Heart left ventricle (tissue), 16 donors: ENCODE results near the gene DMKN. TPM values are rescaled to one million over a fixed set of nuclear protein-coding genes. Genes with fewer than 3 reads are reported as not detected.

Experiments used
- ATAC-seq, 4 donors: fragments of 200-7000 bp; cut with Tn5 transposase; one replicate each; pipeline ENCODE4 v1.9.1; 2020 to 2022; ENCODE audit warnings: moderate library complexity in 4 of 4, mild to moderate bottlenecking in 3 of 4, moderate number of reproducible peaks in 1 of 4
- DNase-seq, 5 donors: peaks; one replicate each; pipeline ENCODE4 v3.0.0-alpha.2; 2020
- H3K27ac ChIP-seq, 12 donors: fragments of 200-600 bp; sonication (generic) in 4 of 12; one replicate each; pipeline versions ENCODE4 v1.5.0 to v1.8.0; 2016 to 2022; ENCODE audit warnings: mild to moderate bottlenecking in 2 of 12
- H3K27me3 ChIP-seq, 9 donors: fragments of 200-600 bp; sonication (generic) in 2 of 9; one replicate each; pipeline versions ENCODE4 v1.5.1 to v1.8.0; 2016 to 2022; ENCODE audit warnings: mild to moderate bottlenecking in 3 of 9
- H3K36me3 ChIP-seq, 9 donors: fragments of 200-600 bp; sonication (generic) in 2 of 9; one replicate each; pipeline versions ENCODE4 v1.5.0 to v1.8.0; 2018 to 2022; ENCODE audit warnings: mild to moderate bottlenecking in 2 of 9
- H3K4me1 ChIP-seq, 12 donors: fragments of 200-600 bp; sonication (generic) in 4 of 12; one replicate each; pipeline versions ENCODE4 v1.5.0 to v1.8.0; 2016 to 2022; ENCODE audit warnings: mild to moderate bottlenecking in 3 of 12
- H3K4me3 ChIP-seq, 12 donors: fragments of 200-600 bp; sonication (generic) in 4 of 12; one replicate each; pipeline versions ENCODE4 v1.5.0 to v1.8.0; 2017 to 2022; ENCODE audit warnings: mild to moderate bottlenecking in 9 of 12, moderate library complexity in 4 of 12
- H3K9me3 ChIP-seq, 12 donors: fragments of 200-600 bp; sonication (generic) in 4 of 12; one replicate each; pipeline versions ENCODE4 v1.5.0 to v1.8.0; 2016 to 2022; ENCODE audit warnings: mild to moderate bottlenecking in 1 of 12
- POLR2A ChIP-seq, 2 donors: fragments of 450-650 bp; IDR thresholded peaks; one replicate each; pipeline ENCODE4 v1.6.1; 2017; ENCODE audit warnings: antibody characterized with exemption in 2 of 2, mild to moderate bottlenecking in 2 of 2, moderate library complexity in 2 of 2
- WGBS, 4 donors: extraction: QIAGEN DNeasy Blood & Tissue Kit in 2 of 4; methylation state at CpG; one replicate each; pipeline versions ENCODE4 v1.1.5 to v1.1.7; 2013 to 2018; 5-methylcytosine and 5-hydroxymethylcytosine counted together
- intact Hi-C, 10 donors: fragments of 100-400 bp; cut with DNase I; formaldehyde crosslinking; loops; one replicate each; pipeline versions ENCODE4 v1.11.1 to v1.14.2; 2022
- polyA plus RNA-seq, 2 donors: library from polyadenylated mRNA; stranded (reverse); fragments of 200-250 nt; gene quantifications; one replicate each; pipeline ENCODE4 v1.2.3, GENCODE V29; 2013
- total RNA-seq, 9 donors: library from RNA; depleted of rRNA in 2 of 9; stranded (reverse); fragments of >200 nt in 2 of 9; fragmentation: NEBNext Ultra II Directional in 3 of 9; extraction: Animal tissue kit (Norgen Biotek cat#: 25700) in 3 of 9; gene quantifications; one replicate each; pipeline versions ENCODE4 v1.1.0 to v1.2.4, GENCODE V29; 2016 to 2023
- TF ChIP-seq, protein P1 (sequence below), 12 donors: fragments of 200-600 bp; sonication (generic) in 4 of 12; IDR thresholded peaks; one replicate each; pipeline versions ENCODE4 v1.5.0 to v1.8.0; 2018 to 2022; ENCODE audit warnings: antibody characterized with exemption in 12 of 12, mild to moderate bottlenecking in 5 of 12
- donor health status: ischemic (EF 13 %, LVEDD 7.1; RV severe dilation, severe dysfunction).
- donor health status: healthy with polysubstance abuse.
- donor health status: DM: no; HTN: yes; CAD: no.
- donor health status: DM: no; HTN: no; CAD: no.
- donor health status: ischemic (EF 25% LVEDD 6.9; RV normal size, moderate dysfunction).
- donor health status: ischemic (EF 25% LVEDD 5.7; RV mildly dilated, moderate dysfunction).
- donor health status: healthy.
- donor health status: DM: yes; HTN: yes; CAD: no.
- donor health status: ischemic (EF 35%, LVEDD 5.7; RV mildly dilated, moderate dysfunction).
- donor health status: nonischemic (EF 11% LVEDD 7.7; RV severe dilation, severe dysfunction).
- donor health status: DM: yes; HTN: yes; CAD: no.
- donor health status: PGD.
- donor health status: ischemic (EF 29% LVEDD 5.4; RV normal size, mild dysfunction).
- donor health status: nonischemic (EF 23%, LVEDD 6.1; RV moderate dilation, normal function).

DMKN gene
- total and polyA plus RNA-seq, 11 donors = 7.8 to 38.8 (median 13.0) TPM

- intact Hi-C loops = no loop called here
- TF ChIP-seq, protein P1, sequence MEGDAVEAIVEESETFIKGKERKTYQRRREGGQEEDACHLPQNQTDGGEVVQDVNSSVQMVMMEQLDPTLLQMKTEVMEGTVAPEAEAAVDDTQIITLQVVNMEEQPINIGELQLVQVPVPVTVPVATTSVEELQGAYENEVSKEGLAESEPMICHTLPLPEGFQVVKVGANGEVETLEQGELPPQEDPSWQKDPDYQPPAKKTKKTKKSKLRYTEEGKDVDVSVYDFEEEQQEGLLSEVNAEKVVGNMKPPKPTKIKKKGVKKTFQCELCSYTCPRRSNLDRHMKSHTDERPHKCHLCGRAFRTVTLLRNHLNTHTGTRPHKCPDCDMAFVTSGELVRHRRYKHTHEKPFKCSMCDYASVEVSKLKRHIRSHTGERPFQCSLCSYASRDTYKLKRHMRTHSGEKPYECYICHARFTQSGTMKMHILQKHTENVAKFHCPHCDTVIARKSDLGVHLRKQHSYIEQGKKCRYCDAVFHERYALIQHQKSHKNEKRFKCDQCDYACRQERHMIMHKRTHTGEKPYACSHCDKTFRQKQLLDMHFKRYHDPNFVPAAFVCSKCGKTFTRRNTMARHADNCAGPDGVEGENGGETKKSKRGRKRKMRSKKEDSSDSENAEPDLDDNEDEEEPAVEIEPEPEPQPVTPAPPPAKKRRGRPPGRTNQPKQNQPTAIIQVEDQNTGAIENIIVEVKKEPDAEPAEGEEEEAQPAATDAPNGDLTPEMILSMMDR (IDR thresholded peaks at IDR 0.05) = no peak
- TF ChIP-seq POLR2A (IDR thresholded peaks at IDR 0.05) = no peak
- WGBS, 4 donors = 76 to 79% (median 78%) methylated on average over 6 of the region's 6 CpGs
- no peaks in the 10 kb centered on the region for H3K36me3 ChIP-seq
- no peak overlapping the region for H3K27ac ChIP-seq
- peaks cover 0 to 14% (median 4%) of the 10 kb centered on the region in 12 donors for H3K4me1 ChIP-seq
- peaks cover 11 to 72% (median 23%) of the 10 kb centered on the region in 9 donors for H3K27me3 ChIP-seq
- no peaks in the 10 kb centered on the region for H3K9me3 ChIP-seq
- ATAC-seq = no peak
- no peak for DNase-seq
- H3K4me3 ChIP-seq = no peak overlapping the region
Measured at GRCh38 chr19:35561436-35561835, 48.0 kb upstream of the DMKN start.

GRCh38 chr19:35560677-35561076, 47.2 kb upstream of the DMKN start:
- Histone ChIP-seq H3K27me3 (peaks cover 11 to 72% (median 23%) of the 10 kb centered on the region in 9 donors), H3K27ac (no peak overlapping the region), H3K4me3 (no peak overlapping the region), H3K9me3 (no peaks in the 10 kb centered on the region), H3K36me3 (no peaks in the 10 kb centered on the region), H3K4me1 (peaks cover 0 to 14% (median 4%) of the 10 kb centered on the region in 12 donors)
- no peak for DNase-seq
- no peak for ATAC-seq
- 54 to 62% (median 58%) methylated on average over 5 to 6 of the region's 6 CpGs for WGBS, 4 donors
- intact Hi-C loops = no loop called here
- no peak for TF ChIP-seq POLR2A (IDR thresholded peaks at IDR 0.05)
- TF ChIP-seq, protein P1 (IDR thresholded peaks at IDR 0.05) = no peak

- no peak for DNase-seq
Measured at GRCh38 chr19:35560271-35560670, 46.8 kb upstream of the DMKN start.

GRCh38 chr19:35559781-35560180, 46.3 kb upstream of the DMKN start:
- DNase-seq = no peak
- WGBS, 4 donors = 87 to 91% (median 90%) methylated on average over 23 of the region's 23 CpGs
- H3K27me3 ChIP-seq = peaks cover 11 to 65% (median 23%) of the 10 kb centered on the region in 9 donors

More at GRCh38 chr19:35560271-35560670, 46.8 kb upstream of the DMKN start:
- 82 to 86% (median 84%) methylated on average over 16 to 18 of the region's 18 CpGs for WGBS, 4 donors
- ATAC-seq = no peak
- Histone ChIP-seq H3K9me3 (no peaks in the 10 kb centered on the region), H3K36me3 (no peaks in the 10 kb centered on the region), H3K27ac (no peak overlapping the region), H3K27me3 (peaks cover 11 to 70% (median 23%) of the 10 kb centered on the region in 9 donors), H3K4me1 (peaks cover 0 to 14% (median 4%) of the 10 kb centered on the region in 12 donors), H3K4me3 (no peak overlapping the region)
- TF ChIP-seq, protein P1 (IDR thresholded peaks at IDR 0.05) = no peak
- TF ChIP-seq POLR2A (IDR thresholded peaks at IDR 0.05) = no peak
- intact Hi-C loops = no loop called here

More at GRCh38 chr19:35559781-35560180, 46.3 kb upstream of the DMKN start:
- Histone ChIP-seq H3K9me3 (no peaks in the 10 kb centered on the region), H3K4me3 (no peak overlapping the region), H3K4me1 (peaks cover 0 to 14% (median 4%) of the 10 kb centered on the region in 12 donors), H3K36me3 (no peaks in the 10 kb centered on the region), H3K27ac (no peak overlapping the region)
- intact Hi-C loops = no loop called here
- TF ChIP-seq, protein P1 (IDR thresholded peaks at IDR 0.05) = no peak
- TF ChIP-seq POLR2A (IDR thresholded peaks at IDR 0.05) = no peak
- ATAC-seq = no peak
